Upper lobe of left lung (tissue), 4 donors: Measurements from ENCODE around the gene CRYZL1.
"Not testable (repeated sequence)": the region's sequence is repeated elsewhere in the genome, so short reads cannot be mapped to it uniquely, and the experiment has no call there.

Experiments
- POLR2A ChIP-seq, 4 donors: fragments of 450-650 bp; IDR thresholded peaks; one replicate each; pipeline ENCODE4 v1.5.1; 2016 to 2017; ENCODE audit warnings: antibody characterized with exemption in 4 of 4, mild to moderate bottlenecking in 2 of 4
- POLR2AphosphoS5 ChIP-seq, 2 donors: sonication (generic); formaldehyde crosslinking; IDR thresholded peaks; one replicate each; pipeline ENCODE4 v1.5.1; 2017; ENCODE audit warnings: antibody characterized with exemption in 2 of 2
- TF ChIP-seq, protein P1 (sequence below), 6 experiments: fragments of 450-650 bp in 4 of 6; fragments of 200-600 bp in 2 of 6; sonication (generic) in 2 of 6; IDR thresholded peaks; one replicate each; pipeline ENCODE4 v1.5.1; 2016 to 2019; ENCODE audit warnings: antibody characterized with exemption in 6 of 6

DNA sequence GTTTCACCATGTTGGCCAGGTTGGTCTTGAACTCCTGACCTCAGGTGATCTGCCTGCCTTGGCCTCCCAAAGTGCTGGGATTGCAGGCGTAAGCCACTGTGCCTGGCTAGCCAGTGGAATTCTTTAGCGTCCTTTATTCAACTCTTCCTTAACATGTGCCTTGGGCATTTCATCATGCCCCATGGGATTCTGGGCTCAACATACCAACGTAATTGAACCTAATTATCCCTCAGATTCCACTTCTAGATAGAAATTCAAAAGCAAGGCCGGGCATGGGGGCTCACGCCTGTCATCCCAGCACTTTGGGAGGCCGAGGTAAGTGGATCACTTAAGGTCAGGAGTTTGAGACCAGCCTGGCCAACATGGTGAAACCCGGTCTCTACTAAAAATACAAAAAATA, 15.4 kb downstream of the CRYZL1 start:
- TF ChIP-seq, protein P1, sequence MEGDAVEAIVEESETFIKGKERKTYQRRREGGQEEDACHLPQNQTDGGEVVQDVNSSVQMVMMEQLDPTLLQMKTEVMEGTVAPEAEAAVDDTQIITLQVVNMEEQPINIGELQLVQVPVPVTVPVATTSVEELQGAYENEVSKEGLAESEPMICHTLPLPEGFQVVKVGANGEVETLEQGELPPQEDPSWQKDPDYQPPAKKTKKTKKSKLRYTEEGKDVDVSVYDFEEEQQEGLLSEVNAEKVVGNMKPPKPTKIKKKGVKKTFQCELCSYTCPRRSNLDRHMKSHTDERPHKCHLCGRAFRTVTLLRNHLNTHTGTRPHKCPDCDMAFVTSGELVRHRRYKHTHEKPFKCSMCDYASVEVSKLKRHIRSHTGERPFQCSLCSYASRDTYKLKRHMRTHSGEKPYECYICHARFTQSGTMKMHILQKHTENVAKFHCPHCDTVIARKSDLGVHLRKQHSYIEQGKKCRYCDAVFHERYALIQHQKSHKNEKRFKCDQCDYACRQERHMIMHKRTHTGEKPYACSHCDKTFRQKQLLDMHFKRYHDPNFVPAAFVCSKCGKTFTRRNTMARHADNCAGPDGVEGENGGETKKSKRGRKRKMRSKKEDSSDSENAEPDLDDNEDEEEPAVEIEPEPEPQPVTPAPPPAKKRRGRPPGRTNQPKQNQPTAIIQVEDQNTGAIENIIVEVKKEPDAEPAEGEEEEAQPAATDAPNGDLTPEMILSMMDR (IDR thresholded peaks at IDR 0.05), result not testable (repeated sequence)
- TF ChIP-seq POLR2AphosphoS5, POLR2A (IDR thresholded peaks at IDR 0.05): not testable (repeated sequence)
